SU-DHL-6 (cell line): Measurements from ENCODE around the gene KRTAP5-4.

Experiments used
- CTCF ChIP-seq: fragments of 200-600 bp; sonication (generic); IDR thresholded peaks from one replicate; pipeline ENCODE4 v1.5.1; 2017; ENCODE audit warnings: antibody characterized with exemption, mild to moderate bottlenecking, low read length, moderate library complexity; ENCODE audit not compliant: insufficient read depth, poor library complexity, severe bottlenecking
- EZH2phosphoT487 ChIP-seq: fragments of 200-600 bp; sonication (generic), shearing (Covaris generic); conservative IDR thresholded peaks from 2 replicates; pipeline ENCODE4 v1.6.1; 2018; ENCODE audit warnings: mild to moderate bottlenecking, antibody characterized with exemption, low read length, moderate library complexity, mixed read lengths

- no peak for TF ChIP-seq CTCF
- TF ChIP-seq EZH2phosphoT487 = no peak
Observed at GRCh38 chr11:1644601-1645356, 22.8 kb upstream of the KRTAP5-4 start.
